Fibroblast of lung (primary cell): ENCODE data around the gene HSF5. TPM values are rescaled to one million over a fixed set of nuclear protein-coding genes. Genes with fewer than 3 reads are reported as not detected.

Experiments used
- DNase-seq, 2 donors: peaks; one replicate each; pipeline versions ENCODE4 v3.0.0 to v3.0.0-alpha.2; 2010; ENCODE audit warnings: low read depth in 2 of 2
- H2AFZ ChIP-seq: 2 replicates; pipeline ENCODE4 v1.5.1; 2012; ENCODE audit warnings: low read length, control low read depth, inconsistent platforms
- H3K27ac ChIP-seq: 2 replicates; pipeline ENCODE4 v1.5.1; 2011; ENCODE audit warnings: low read length, control low read depth; ENCODE audit not compliant: insufficient read depth
- H3K27me3 ChIP-seq: 2 replicates; pipeline ENCODE4 v1.5.1; 2011; ENCODE audit warnings: mild to moderate bottlenecking, low read length; ENCODE audit not compliant: control insufficient read depth, insufficient read depth
- H3K36me3 ChIP-seq: 2 replicates; pipeline ENCODE4 v1.5.1; 2011; ENCODE audit warnings: low read length; ENCODE audit not compliant: control insufficient read depth, insufficient read depth
- H3K4me1 ChIP-seq: 2 replicates; pipeline ENCODE4 v1.5.1; 2011; ENCODE audit warnings: low read length; ENCODE audit not compliant: control insufficient read depth, insufficient read depth; ENCODE audit errors: extremely low read depth
- H3K4me2 ChIP-seq: 2 replicates; pipeline ENCODE4 v1.5.1; 2011; ENCODE audit warnings: low read length, control low read depth; ENCODE audit not compliant: insufficient read depth; ENCODE audit errors: extremely low read depth
- H3K4me3 ChIP-seq, 4 experiments: fragments of 200-600 bp in 1 of 4; sonication (generic) in 1 of 4; replicated peaks in 1 of 4; 2 replicates each; pipeline ENCODE4 v1.5.1; 2011 to 2016; ENCODE audit warnings: low read length in 4 of 4, low read depth in 3 of 4, mild to moderate bottlenecking in 3 of 4, control low read depth in 2 of 4, inconsistent platforms in 1 of 4, mixed read lengths in 1 of 4; ENCODE audit not compliant: insufficient read depth in 1 of 4; ENCODE audit errors: control extremely low read depth in 1 of 4
- H3K79me2 ChIP-seq: 2 replicates; pipeline ENCODE4 v1.5.1; 2012; ENCODE audit warnings: mild to moderate bottlenecking, low read length, inconsistent platforms; ENCODE audit not compliant: control insufficient read depth, insufficient read depth
- H3K9ac ChIP-seq: 2 replicates; pipeline ENCODE4 v1.5.1; 2011; ENCODE audit warnings: mild to moderate bottlenecking, low read length, control low read depth; ENCODE audit not compliant: insufficient read depth
- H3K9me3 ChIP-seq: 2 replicates; pipeline ENCODE4 v1.5.1; 2012; ENCODE audit warnings: low read depth, low read length; ENCODE audit not compliant: control insufficient read depth, insufficient read depth
- H4K20me1 ChIP-seq: 2 replicates; pipeline ENCODE4 v1.5.1; 2011; ENCODE audit warnings: low read length; ENCODE audit not compliant: control insufficient read depth, insufficient read depth; ENCODE audit errors: extremely low read depth
- CTCF ChIP-seq, 2 donors: IDR thresholded peaks in 1 of 2; conservative IDR thresholded peaks in 1 of 2; 1 replicate in 1 of 2; 2 replicates in 1 of 2; pipeline ENCODE4 v1.5.1; 2011 to 2012; ENCODE audit warnings: low read length in 2 of 2, control low read depth in 1 of 2, inconsistent platforms in 1 of 2, low read depth in 1 of 2, mild to moderate bottlenecking in 1 of 2
- EZH2 ChIP-seq: IDR thresholded peaks from 2 replicates; pipeline ENCODE4 v1.5.1; 2012; ENCODE audit warnings: low read length, control low read depth, mild to moderate bottlenecking; ENCODE audit errors: missing control alignments
- polyA plus RNA-seq, 2 donors: library from polyadenylated mRNA; depleted of rRNA in 1 of 2; stranded (reverse) in 1 of 2; unstranded in 1 of 2; fragments of >200 nt; gene quantifications; 2 replicates each; pipeline ENCODE4 v1.2.1, GENCODE V29; 2011 to 2012; ENCODE audit warnings: missing spikeins in 1 of 2
- total RNA-seq: library from RNA; depleted of rRNA; stranded (reverse); fragments of >200 nt; gene quantifications from 2 replicates; pipeline ENCODE4 v1.2.1, GENCODE V29; 2014

The HSF5 gene
- total and polyA plus RNA-seq, 2 donors (not counting 1 experiment from before 2014, with no cell fraction given): under 0.01 TPM; not detected in 1

GRCh38 chr17:58517928-58518609 lies 29.9 kb upstream of the HSF5 start:
- no peaks in the 10 kb centered on the region for H3K79me2 ChIP-seq
- H3K27me3 ChIP-seq: no peaks in the 10 kb centered on the region
- H3K9me3 ChIP-seq: no peaks in the 10 kb centered on the region
- peak overlapping the region; percentile 63 to 92 (median 78) for H3K4me3 ChIP-seq
- peaks cover 7% of the 10 kb centered on the region for H3K4me1 ChIP-seq
- peak overlapping the region; percentile 72 for H3K9ac ChIP-seq
- peak; percentile 100 for DNase-seq
- no peaks in the 10 kb centered on the region for H4K20me1 ChIP-seq
- TF ChIP-seq CTCF (conservative IDR thresholded peaks at IDR 0.05 in 1 of 2, IDR thresholded peaks at IDR 0.05 in 1 of 2; ENCODE audit: low read depth in 1 of 2, low read length in 2 of 2): no peak
- no peak for TF ChIP-seq EZH2
- no peaks in the 10 kb centered on the region for H3K36me3 ChIP-seq
- peak overlapping the region; percentile 91 for H3K4me2 ChIP-seq
- H3K27ac ChIP-seq: peak overlapping the region; percentile 88
- H2AFZ ChIP-seq: peak overlapping the region; percentile 98

GRCh38 chr17:58517378-58517927 lies 29.2 kb upstream of the HSF5 start:
- no peaks in the 10 kb centered on the region for H3K27me3 ChIP-seq
- peaks cover 7% of the 10 kb centered on the region for H3K4me1 ChIP-seq
- peak overlapping the region; percentile 90 for H3K4me2 ChIP-seq
- no peaks in the 10 kb centered on the region for H3K36me3 ChIP-seq
- H3K9ac ChIP-seq: peak overlapping the region; percentile 58
- no peaks in the 10 kb centered on the region for H3K9me3 ChIP-seq
- H3K27ac ChIP-seq: peak overlapping the region; percentile 85
- H3K79me2 ChIP-seq: no peaks in the 10 kb centered on the region
- DNase-seq: no peak
- no peaks in the 10 kb centered on the region for H4K20me1 ChIP-seq
- H3K4me3 ChIP-seq: peak overlapping the region; percentile 63 to 77 (median 71)
- peak overlapping the region; percentile 60 for H2AFZ ChIP-seq
- TF ChIP-seq EZH2 (no peak), CTCF (conservative IDR thresholded peaks at IDR 0.05 in 1 of 2, IDR thresholded peaks at IDR 0.05 in 1 of 2; ENCODE audit: low read depth in 1 of 2, low read length in 2 of 2) (no peak)

- H3K36me3 ChIP-seq: peaks cover 2% of the 10 kb centered on the region
- peak overlapping the region; percentile 60 for H2AFZ ChIP-seq
- H3K79me2 ChIP-seq: no peaks in the 10 kb centered on the region
- peak overlapping the region; percentile 63 to 77 (median 71) for H3K4me3 ChIP-seq
- peak overlapping the region; percentile 58 for H3K9ac ChIP-seq
- no peaks in the 10 kb centered on the region for H3K9me3 ChIP-seq
- peaks cover 7% of the 10 kb centered on the region for H3K4me1 ChIP-seq
- no peaks in the 10 kb centered on the region for H3K27me3 ChIP-seq
- no peak for DNase-seq
- H3K4me2 ChIP-seq: peak overlapping the region; percentile 90
- H3K27ac ChIP-seq: peak overlapping the region; percentile 85
- TF ChIP-seq CTCF (conservative IDR thresholded peaks at IDR 0.05 in 1 of 2, IDR thresholded peaks at IDR 0.05 in 1 of 2; ENCODE audit: low read depth in 1 of 2, low read length in 2 of 2) (no peak), EZH2 (no peak)
- no peaks in the 10 kb centered on the region for H4K20me1 ChIP-seq
These were observed 28.6 kb upstream of the HSF5 start for GRCh38 chr17:58516644-58517377.
